Measurements from ENCODE around the gene PLAA.

DNA sequence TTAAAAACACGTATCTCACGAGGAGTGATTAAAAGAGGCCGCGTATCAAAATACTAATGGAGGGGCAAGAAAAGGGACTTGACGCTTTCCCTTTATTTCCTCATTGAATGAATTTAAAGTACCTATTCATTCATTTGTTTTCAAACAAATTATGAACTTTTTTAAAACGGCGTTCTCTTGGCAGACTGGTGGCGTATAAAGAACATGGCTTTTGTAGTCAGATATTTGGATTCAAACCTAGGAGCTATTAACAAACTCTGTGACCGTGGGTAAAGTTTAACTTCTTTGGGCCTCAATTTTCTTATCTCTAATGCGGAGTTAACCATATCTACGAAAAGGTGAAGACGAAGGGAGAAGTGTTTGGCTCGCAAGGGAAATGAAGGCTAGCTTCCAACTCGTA is 55.3 kb downstream of the PLAA start:
- TF ChIP-seq, protein P1, sequence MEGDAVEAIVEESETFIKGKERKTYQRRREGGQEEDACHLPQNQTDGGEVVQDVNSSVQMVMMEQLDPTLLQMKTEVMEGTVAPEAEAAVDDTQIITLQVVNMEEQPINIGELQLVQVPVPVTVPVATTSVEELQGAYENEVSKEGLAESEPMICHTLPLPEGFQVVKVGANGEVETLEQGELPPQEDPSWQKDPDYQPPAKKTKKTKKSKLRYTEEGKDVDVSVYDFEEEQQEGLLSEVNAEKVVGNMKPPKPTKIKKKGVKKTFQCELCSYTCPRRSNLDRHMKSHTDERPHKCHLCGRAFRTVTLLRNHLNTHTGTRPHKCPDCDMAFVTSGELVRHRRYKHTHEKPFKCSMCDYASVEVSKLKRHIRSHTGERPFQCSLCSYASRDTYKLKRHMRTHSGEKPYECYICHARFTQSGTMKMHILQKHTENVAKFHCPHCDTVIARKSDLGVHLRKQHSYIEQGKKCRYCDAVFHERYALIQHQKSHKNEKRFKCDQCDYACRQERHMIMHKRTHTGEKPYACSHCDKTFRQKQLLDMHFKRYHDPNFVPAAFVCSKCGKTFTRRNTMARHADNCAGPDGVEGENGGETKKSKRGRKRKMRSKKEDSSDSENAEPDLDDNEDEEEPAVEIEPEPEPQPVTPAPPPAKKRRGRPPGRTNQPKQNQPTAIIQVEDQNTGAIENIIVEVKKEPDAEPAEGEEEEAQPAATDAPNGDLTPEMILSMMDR (IDR thresholded peaks at IDR 0.05) = no peak
- no peak for TF ChIP-seq POLR2A (IDR thresholded peaks at IDR 0.05)
